Liver (tissue), 9 donors: Measurements from ENCODE around the gene FAM72C. TPM values are rescaled to one million over a fixed set of nuclear protein-coding genes. Genes with fewer than 3 reads are reported as not detected.
"Not testable (repeated sequence)": the region's sequence is repeated elsewhere in the genome, so short reads cannot be mapped to it uniquely, and the experiment has no call there.

ENCODE experiments used
- DNase-seq: peaks from one replicate; pipeline ENCODE4 v3.0.0-alpha.2; 2017; ENCODE audit warnings: low spot score
- H3K27ac ChIP-seq, 2 donors: one replicate each; pipeline ENCODE4 v1.7.0; 2013; ENCODE audit warnings: inconsistent platforms in 2 of 2, low read length in 2 of 2, control low read depth in 1 of 2, low read depth in 1 of 2, mild to moderate bottlenecking in 1 of 2
- H3K27me3 ChIP-seq, 4 donors: one replicate each; pipeline versions ENCODE4 v1.6.1 to v1.7.0; 2013; ENCODE audit warnings: low read length in 3 of 4, inconsistent platforms in 1 of 4, mild to moderate bottlenecking in 1 of 4, moderate library complexity in 1 of 4; ENCODE audit not compliant: control insufficient read depth in 4 of 4, insufficient read depth in 4 of 4
- H3K36me3 ChIP-seq, 4 donors: one replicate each; pipeline versions ENCODE4 v1.6.1 to v1.7.0; 2013; ENCODE audit warnings: low read length in 3 of 4, mild to moderate bottlenecking in 3 of 4, low read depth in 1 of 4, moderate library complexity in 1 of 4; ENCODE audit not compliant: control insufficient read depth in 4 of 4, insufficient read depth in 3 of 4
- H3K4me1 ChIP-seq, 4 donors: one replicate each; pipeline versions ENCODE4 v1.6.1 to v1.7.0; 2013; ENCODE audit warnings: low read length in 3 of 4, mild to moderate bottlenecking in 3 of 4, moderate library complexity in 1 of 4; ENCODE audit not compliant: control insufficient read depth in 4 of 4, insufficient read depth in 4 of 4
- H3K4me3 ChIP-seq, 3 donors: one replicate each; pipeline versions ENCODE4 v1.6.1 to v1.7.0; 2013; ENCODE audit warnings: low read length in 3 of 3, control low read depth in 1 of 3, low read depth in 1 of 3, mild to moderate bottlenecking in 1 of 3
- H3K9ac ChIP-seq, 2 donors: one replicate each; pipeline ENCODE4 v1.7.0; 2013; ENCODE audit warnings: low read length in 2 of 2, mild to moderate bottlenecking in 2 of 2, moderate library complexity in 2 of 2, control low read depth in 1 of 2, low read depth in 1 of 2
- H3K9me3 ChIP-seq, 4 donors: one replicate each; pipeline versions ENCODE4 v1.6.1 to v1.7.0; 2013; ENCODE audit warnings: low read length in 3 of 4; ENCODE audit not compliant: control insufficient read depth in 4 of 4
- RAD21 ChIP-seq, 2 donors: IDR thresholded peaks; 2 replicates each; pipeline ENCODE4 v1.6.1; 2016; ENCODE audit warnings: antibody characterized with exemption in 2 of 2, mild to moderate bottlenecking in 2 of 2
- WGBS: extraction: QIAGEN DNeasy Blood & Tissue Kit; methylation state at CpG from one replicate; pipeline ENCODE4 v1.1.7; 2013; 5-methylcytosine and 5-hydroxymethylcytosine counted together
- polyA plus RNA-seq, 2 donors: library from polyadenylated mRNA; stranded (reverse) in 1 of 2; unstranded in 1 of 2; fragments of 200-250 nt in 1 of 2; fragments of >200 nt in 1 of 2; fragmentation: Nextera tagmentation in 1 of 2; extraction: Ambion mirVana in 1 of 2; gene quantifications; one replicate each; pipeline versions ENCODE4 v1.2.1 to v1.2.3, GENCODE V29; 2013 to 2015
- total RNA-seq, 2 donors: library from RNA; depleted of rRNA; stranded (reverse); fragments of >200 nt; gene quantifications; one replicate each; pipeline ENCODE4 v1.2.3, GENCODE V29; 2014
- donor health status: healthy.
- donor health status: healthy.
- donor health status: healthy.
- donor health status: healthy.
- donor health status: healthy.

Gene FAM72C
- total and polyA plus RNA-seq, 4 donors, result 0.13 to 12.2 (median 0.32) TPM; not detected in 1

DNA sequence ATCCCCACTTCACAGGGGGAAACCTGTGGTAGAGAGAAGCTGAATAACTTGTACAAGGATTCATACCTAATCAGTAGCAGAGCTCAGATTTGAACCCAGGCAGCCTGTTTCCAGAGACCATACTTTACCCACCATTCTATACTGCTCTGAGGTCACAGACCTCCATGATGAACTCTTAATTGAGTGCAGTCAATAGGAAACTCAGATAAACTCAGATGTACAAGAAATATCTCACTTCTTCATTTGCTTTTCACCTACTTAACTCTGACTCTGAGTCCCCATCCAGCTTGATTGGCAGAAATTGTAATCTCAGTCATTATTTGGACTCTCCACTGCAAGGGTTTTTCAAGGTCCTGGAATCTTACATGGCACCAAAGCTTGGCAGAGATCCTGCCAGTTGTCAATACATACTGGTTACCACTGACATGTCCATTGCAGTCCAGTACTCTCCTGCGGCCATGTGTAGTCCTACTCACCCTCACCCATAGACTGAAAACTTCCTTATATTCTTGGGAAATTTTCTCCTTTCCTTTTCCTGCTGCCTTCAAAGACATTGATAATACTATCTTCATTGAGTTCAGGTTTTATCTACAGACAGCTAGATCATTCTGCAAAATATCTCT is 29.4 kb downstream of the FAM72C start:
- not testable (repeated sequence) for H3K9me3 ChIP-seq, H3K27me3 ChIP-seq, H3K4me1 ChIP-seq, DNase-seq, H3K36me3 ChIP-seq, H3K9ac ChIP-seq, H3K27ac ChIP-seq, H3K4me3 ChIP-seq
- WGBS, result no CpG with 5 or more reads among the region's 1 CpG

DNA sequence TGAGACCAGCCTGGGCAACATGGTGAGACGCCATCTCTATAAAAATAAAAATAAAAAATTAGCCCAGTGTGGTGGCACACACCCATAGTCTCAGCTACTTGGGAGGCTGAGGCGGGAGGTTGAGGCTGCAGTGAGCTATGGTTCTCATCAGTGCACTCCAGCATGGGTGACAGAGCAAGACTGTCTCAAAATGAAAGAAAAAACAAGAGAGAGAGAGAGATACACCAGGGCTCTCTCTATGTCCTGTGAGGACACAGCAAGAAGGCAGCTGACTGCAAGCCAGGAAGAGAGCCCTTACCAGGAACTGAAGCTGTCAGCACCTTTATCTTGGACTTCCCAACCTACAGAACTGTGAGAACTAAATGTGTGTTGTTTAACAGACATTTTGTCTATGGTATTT is 32.1 kb downstream of the FAM72C start:
- not testable (repeated sequence) for H3K36me3 ChIP-seq, DNase-seq, H3K9me3 ChIP-seq, H3K9ac ChIP-seq, H3K27ac ChIP-seq, H3K4me3 ChIP-seq, H3K27me3 ChIP-seq, H3K4me1 ChIP-seq
- no CpG with 5 or more reads among the region's 2 CpGs for WGBS

DNA sequence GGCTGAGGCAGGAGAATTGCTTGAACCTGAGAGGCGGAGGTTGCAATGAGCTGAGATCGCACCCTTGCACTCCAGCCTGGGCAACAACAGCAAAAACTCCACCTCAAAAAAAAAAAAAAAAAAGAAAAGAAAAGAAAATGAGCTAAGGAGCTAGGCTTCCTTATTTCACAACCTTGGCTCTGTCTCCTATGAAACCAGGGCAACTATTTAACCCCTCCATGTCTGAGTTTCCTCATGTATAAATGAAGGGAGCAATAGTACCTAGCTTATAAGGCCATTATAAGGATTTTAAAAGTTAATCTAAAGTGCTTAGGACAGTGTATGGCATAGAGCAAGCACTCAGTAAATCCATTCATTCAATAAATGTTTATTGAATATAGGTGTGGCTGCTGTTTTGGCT is 32.9 kb downstream of the FAM72C start:
- not testable (repeated sequence) for DNase-seq, H3K27ac ChIP-seq, H3K4me1 ChIP-seq, H3K4me3 ChIP-seq, H3K9me3 ChIP-seq, H3K27me3 ChIP-seq, H3K9ac ChIP-seq, H3K36me3 ChIP-seq
- WGBS, result no CpG with 5 or more reads among the region's 2 CpGs

DNA sequence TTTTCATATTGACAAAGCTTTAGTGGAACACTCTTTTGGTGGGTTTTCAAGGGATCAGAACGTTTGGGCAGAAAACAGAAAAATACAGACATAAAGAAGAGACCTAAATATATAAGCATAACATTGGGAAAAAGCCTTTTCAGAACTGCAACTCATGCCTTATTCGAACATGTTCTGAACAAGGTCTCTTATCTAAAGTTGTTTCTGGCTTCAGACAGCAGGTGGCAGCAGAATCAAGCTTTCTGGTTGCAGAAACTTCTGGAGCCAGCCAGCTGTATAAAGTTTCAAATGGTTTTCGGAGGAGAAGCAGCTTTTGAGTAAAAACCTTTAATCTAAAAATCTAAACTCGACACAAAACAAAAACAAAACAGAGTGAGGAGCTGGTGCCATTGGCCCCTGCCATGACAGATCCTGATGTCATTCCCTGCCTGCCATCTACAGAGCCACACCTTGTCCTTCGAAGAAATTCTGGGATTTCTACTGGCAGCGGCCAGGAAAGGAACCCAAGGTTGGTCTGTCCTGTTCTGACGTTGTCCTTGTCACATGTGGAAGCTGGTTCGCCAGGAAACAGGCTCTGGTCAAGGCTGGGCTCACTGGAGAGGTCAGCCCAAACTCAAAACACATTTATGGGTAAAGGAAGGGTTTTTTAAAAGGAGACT is 35.2 kb downstream of the FAM72C start:
- WGBS, result 2% methylated on average over 2 of the region's 8 CpGs

DNA sequence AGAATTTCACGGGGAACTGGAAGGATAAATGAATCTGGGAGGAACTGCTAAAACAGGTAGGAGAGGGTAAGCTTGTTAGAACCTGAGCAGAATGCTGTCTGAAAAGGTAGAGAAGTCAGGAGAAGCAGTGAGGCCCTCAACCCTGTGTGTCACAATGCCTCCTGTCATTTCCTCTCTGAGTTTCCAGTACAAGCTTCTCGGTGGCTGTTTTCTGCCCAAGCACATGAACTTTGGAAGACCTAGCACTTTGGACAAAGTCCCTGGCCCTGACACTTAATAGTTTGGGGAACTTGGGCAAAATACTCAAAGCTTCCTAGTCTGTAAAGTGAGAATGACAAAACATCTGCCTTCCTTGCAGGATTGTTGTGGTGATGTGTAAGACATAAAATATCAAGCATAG is 52.7 kb downstream of the FAM72C start:
- H3K9me3 ChIP-seq, DNase-seq, H3K27ac ChIP-seq, H3K4me3 ChIP-seq, H3K4me1 ChIP-seq, H3K36me3 ChIP-seq, H3K27me3 ChIP-seq, H3K9ac ChIP-seq: not testable (repeated sequence)
- WGBS, result no CpG with 5 or more reads among the region's 2 CpGs

More for the DNA sequence above, 35.2 kb downstream of the FAM72C start:
- not testable (repeated sequence) for H3K9me3 ChIP-seq, DNase-seq, H3K4me1 ChIP-seq, H3K4me3 ChIP-seq, H3K36me3 ChIP-seq, H3K27ac ChIP-seq, H3K27me3 ChIP-seq, H3K9ac ChIP-seq
- peak in 1 of 2 donors; percentile 65 for TF ChIP-seq RAD21 (IDR thresholded peaks at IDR 0.05)

- 67% methylated on average over 1 of the region's 3 CpGs for WGBS
- DNase-seq, H3K4me1 ChIP-seq, H3K9me3 ChIP-seq, H3K27me3 ChIP-seq, H3K9ac ChIP-seq, H3K4me3 ChIP-seq, H3K36me3 ChIP-seq, H3K27ac ChIP-seq: not testable (repeated sequence)
Observed at GRCh38 chr1:143918552-143918951, 53.2 kb downstream of the FAM72C start.

GRCh38 chr1:143913705-143914104 is 58.1 kb downstream of the FAM72C start:
- H3K27me3 ChIP-seq, H3K36me3 ChIP-seq, H3K4me3 ChIP-seq, H3K9me3 ChIP-seq, H3K4me1 ChIP-seq, H3K9ac ChIP-seq, H3K27ac ChIP-seq, DNase-seq: not testable (repeated sequence)
- WGBS, result 95% methylated on average over 7 of the region's 7 CpGs
